ENCODE results near the gene ZNF627.

DNA sequence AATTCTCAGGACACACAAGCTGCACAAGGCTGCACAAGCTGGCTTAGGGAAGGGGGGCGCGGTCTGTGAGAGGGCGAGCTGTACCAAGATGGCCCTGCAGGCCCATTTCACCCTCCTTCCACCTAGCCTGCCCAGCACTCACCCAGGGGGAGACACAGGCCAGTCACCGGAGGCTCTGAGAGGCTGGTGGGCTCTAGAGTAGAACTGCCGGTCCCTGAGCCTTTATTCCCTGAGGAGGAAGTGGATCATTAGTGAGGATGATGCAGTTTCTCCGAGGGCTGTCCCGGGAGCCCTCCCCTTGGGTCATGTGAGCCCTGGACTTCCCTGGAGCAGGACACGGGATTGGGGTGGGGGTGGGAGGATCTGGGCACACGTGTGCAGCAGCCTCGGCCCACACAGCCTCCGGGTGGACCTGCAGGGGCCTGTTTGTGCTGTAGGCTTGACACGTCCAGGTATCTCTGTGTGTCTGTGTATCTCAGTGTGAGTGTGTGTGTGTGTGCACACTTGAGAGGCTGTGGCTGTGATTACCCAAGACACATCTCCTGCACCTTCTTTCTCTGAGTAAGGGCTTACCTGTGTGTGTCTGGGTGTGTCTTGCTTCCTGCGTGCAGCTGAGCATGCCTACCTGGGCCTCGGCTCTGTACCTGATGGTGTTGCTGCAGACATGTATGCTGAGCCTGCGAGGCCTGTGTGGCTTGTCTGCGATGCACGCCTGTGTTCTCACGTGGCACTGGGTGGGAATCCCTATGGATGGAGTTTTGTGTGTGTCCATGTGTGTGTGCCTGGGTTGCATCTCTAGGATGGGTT is 19.6 kb upstream of the ZNF627 start, which contains the start of gene ACP5:
- TF ChIP-seq POLR2A (IDR thresholded peaks at IDR 0.05) (no peak), POLR2AphosphoS5 (IDR thresholded peaks at IDR 0.05) (no peak)
- TF ChIP-seq, protein P1, sequence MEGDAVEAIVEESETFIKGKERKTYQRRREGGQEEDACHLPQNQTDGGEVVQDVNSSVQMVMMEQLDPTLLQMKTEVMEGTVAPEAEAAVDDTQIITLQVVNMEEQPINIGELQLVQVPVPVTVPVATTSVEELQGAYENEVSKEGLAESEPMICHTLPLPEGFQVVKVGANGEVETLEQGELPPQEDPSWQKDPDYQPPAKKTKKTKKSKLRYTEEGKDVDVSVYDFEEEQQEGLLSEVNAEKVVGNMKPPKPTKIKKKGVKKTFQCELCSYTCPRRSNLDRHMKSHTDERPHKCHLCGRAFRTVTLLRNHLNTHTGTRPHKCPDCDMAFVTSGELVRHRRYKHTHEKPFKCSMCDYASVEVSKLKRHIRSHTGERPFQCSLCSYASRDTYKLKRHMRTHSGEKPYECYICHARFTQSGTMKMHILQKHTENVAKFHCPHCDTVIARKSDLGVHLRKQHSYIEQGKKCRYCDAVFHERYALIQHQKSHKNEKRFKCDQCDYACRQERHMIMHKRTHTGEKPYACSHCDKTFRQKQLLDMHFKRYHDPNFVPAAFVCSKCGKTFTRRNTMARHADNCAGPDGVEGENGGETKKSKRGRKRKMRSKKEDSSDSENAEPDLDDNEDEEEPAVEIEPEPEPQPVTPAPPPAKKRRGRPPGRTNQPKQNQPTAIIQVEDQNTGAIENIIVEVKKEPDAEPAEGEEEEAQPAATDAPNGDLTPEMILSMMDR (IDR thresholded peaks at IDR 0.05), result no peak
